Endothelial cell (in vitro differentiated cells): ENCODE measurements around the gene EXOC2. TPM values are rescaled to one million over a fixed set of nuclear protein-coding genes. Genes with fewer than 3 reads are reported as not detected.

Experiments used
- DNase-seq: peaks from one replicate; pipeline ENCODE4 v3.0.0; 2021; ENCODE audit warnings: low spot score
- H3K27ac Mint-ChIP-seq: one replicate; pipeline ENCODE4 v1.8.0; 2021; ENCODE audit warnings: mixed read lengths, inconsistent platforms; ENCODE audit not compliant: unreplicated experiment
- H3K27me3 Mint-ChIP-seq: one replicate; pipeline ENCODE4 v1.8.0; 2021; ENCODE audit warnings: mild to moderate bottlenecking, moderate library complexity, mixed read lengths, inconsistent platforms; ENCODE audit not compliant: unreplicated experiment
- H3K36me3 Mint-ChIP-seq: one replicate; pipeline ENCODE4 v1.8.0; 2021; ENCODE audit warnings: mild to moderate bottlenecking, low read depth, mixed read lengths, inconsistent platforms; ENCODE audit not compliant: unreplicated experiment
- H3K4me1 Mint-ChIP-seq: one replicate; pipeline ENCODE4 v1.8.0; 2021; ENCODE audit warnings: mild to moderate bottlenecking, mixed read lengths, inconsistent platforms; ENCODE audit not compliant: unreplicated experiment
- H3K4me3 Mint-ChIP-seq: one replicate; pipeline ENCODE4 v1.8.0; 2021; ENCODE audit warnings: mild to moderate bottlenecking, mixed read lengths, inconsistent platforms; ENCODE audit not compliant: unreplicated experiment
- H3K9me3 Mint-ChIP-seq: one replicate; pipeline ENCODE4 v1.8.0; 2021; ENCODE audit warnings: mixed read lengths, inconsistent platforms; ENCODE audit not compliant: unreplicated experiment
- CTCF ChIP-seq: fragments of 200-600 bp; sonication (generic); IDR thresholded peaks from one replicate; pipeline ENCODE4 v1.5.0; 2021; ENCODE audit warnings: antibody characterized with exemption; ENCODE audit not compliant: unreplicated experiment
- total RNA-seq: library from RNA; stranded (reverse); fragmentation: NEBNext Ultra II Directional; extraction: Animal tissue kit (Norgen Biotek cat#: 25700); gene quantifications from one replicate; pipeline ENCODE4 v1.2.1, GENCODE V29; 2021; ENCODE audit not compliant: unreplicated experiment

EXOC2 gene
- total RNA-seq, 1 donor from 2014 or later, result 34.6 TPM

- peaks cover 12% of the 10 kb centered on the region for H3K4me1 Mint-ChIP-seq
Observed at GRCh38 chr6:705047-705446, 12.1 kb upstream of the EXOC2 start.

GRCh38 chr6:704046-704445 is 11.1 kb upstream of the EXOC2 start:
- Mint-ChIP-seq H3K4me1 (peaks cover 10% of the 10 kb centered on the region), H3K27me3 (peaks cover 2% of the 10 kb centered on the region), H3K36me3 (no peaks in the 10 kb centered on the region), H3K4me3 (no peak overlapping the region), H3K9me3 (no peaks in the 10 kb centered on the region), H3K27ac (no peak overlapping the region)
- no peak for TF ChIP-seq CTCF
- no peak for DNase-seq

More at GRCh38 chr6:705047-705446, 12.1 kb upstream of the EXOC2 start:
- Mint-ChIP-seq H3K27me3 (peaks cover 2% of the 10 kb centered on the region), H3K27ac (no peak overlapping the region), H3K4me3 (no peak overlapping the region), H3K9me3 (no peaks in the 10 kb centered on the region), H3K36me3 (no peaks in the 10 kb centered on the region)
- no peak for TF ChIP-seq CTCF
- no peak for DNase-seq

GRCh38 chr6:703552-703951 is 10.6 kb upstream of the EXOC2 start:
- DNase-seq, result no peak
- H3K9me3 Mint-ChIP-seq, result no peaks in the 10 kb centered on the region
- no peak overlapping the region for H3K27ac Mint-ChIP-seq
- peaks cover 10% of the 10 kb centered on the region for H3K4me1 Mint-ChIP-seq
- H3K27me3 Mint-ChIP-seq, result peaks cover 2% of the 10 kb centered on the region
- no peaks in the 10 kb centered on the region for H3K36me3 Mint-ChIP-seq
- TF ChIP-seq CTCF, result no peak
- no peak overlapping the region for H3K4me3 Mint-ChIP-seq

GRCh38 chr6:701700-702479 is 9.0 kb upstream of the EXOC2 start:
- Mint-ChIP-seq H3K9me3 (no peaks in the 10 kb centered on the region), H3K4me1 (peaks cover 4% of the 10 kb centered on the region), H3K27ac (no peak overlapping the region), H3K27me3 (peaks cover 2% of the 10 kb centered on the region), H3K4me3 (no peak overlapping the region), H3K36me3 (no peaks in the 10 kb centered on the region)
- DNase-seq, result peak; percentile 21
- peak; percentile 29 for TF ChIP-seq CTCF

- H3K4me1 Mint-ChIP-seq, result peaks cover 4% of the 10 kb centered on the region
- no peak overlapping the region for H3K27ac Mint-ChIP-seq
- no peak for DNase-seq
- no peaks in the 10 kb centered on the region for H3K9me3 Mint-ChIP-seq
- H3K36me3 Mint-ChIP-seq, result no peaks in the 10 kb centered on the region
- TF ChIP-seq CTCF, result no peak
- H3K4me3 Mint-ChIP-seq, result no peak overlapping the region
- peaks cover 2% of the 10 kb centered on the region for H3K27me3 Mint-ChIP-seq
Observed at GRCh38 chr6:701215-701614, 8.3 kb upstream of the EXOC2 start.
